Transverse colon (tissue), 4 donors: Measurements from ENCODE around the gene PRPF19. TPM values are rescaled to one million over a fixed set of nuclear protein-coding genes. Genes with fewer than 3 reads are reported as not detected.

Experiments used
- DNase-seq: peaks from one replicate; pipeline ENCODE4 v3.0.0-alpha.2; 2019
- H3K27ac ChIP-seq, 4 donors: fragments of 200-600 bp; sonication (generic); 2 replicates each; pipeline ENCODE4 v1.5.1; 2016 to 2018; ENCODE audit warnings: inconsistent platforms in 4 of 4
- H3K27me3 ChIP-seq: fragments of 200-600 bp; sonication (generic); 2 replicates; pipeline ENCODE4 v1.5.1; 2017; ENCODE audit warnings: inconsistent platforms
- H3K36me3 ChIP-seq, 4 donors: fragments of 200-600 bp; sonication (generic); 2 replicates each; pipeline ENCODE4 v1.5.1; 2017 to 2019; ENCODE audit warnings: inconsistent platforms in 4 of 4
- H3K4me1 ChIP-seq, 4 donors: fragments of 200-600 bp; sonication (generic); 2 replicates each; pipeline ENCODE4 v1.5.1; 2017 to 2020; ENCODE audit warnings: inconsistent platforms in 4 of 4
- H3K4me3 ChIP-seq, 4 donors: fragments of 200-600 bp; sonication (generic); 1 replicate in 1 of 4; 2 replicates in 3 of 4; pipeline versions ENCODE4 v1.5.1 to v1.6.1; 2017 to 2019; ENCODE audit warnings: inconsistent platforms in 4 of 4
- H3K9me3 ChIP-seq, 2 donors: fragments of 200-600 bp; sonication (generic); 2 replicates each; pipeline ENCODE4 v1.5.1; 2017 to 2019; ENCODE audit warnings: inconsistent platforms in 2 of 2
- EP300 ChIP-seq: sonication (generic); formaldehyde crosslinking; IDR thresholded peaks from one replicate; pipeline ENCODE4 v1.6.1; 2017; ENCODE audit warnings: antibody characterized with exemption, low read depth
- POLR2A ChIP-seq: fragments of 450-650 bp; IDR thresholded peaks from one replicate; pipeline ENCODE4 v1.6.1; 2016; ENCODE audit warnings: antibody characterized with exemption, mild to moderate bottlenecking, moderate library complexity
- POLR2AphosphoS5 ChIP-seq, 3 donors: sonication (generic); formaldehyde crosslinking; IDR thresholded peaks; one replicate each; pipeline ENCODE4 v1.6.1; 2016; ENCODE audit warnings: antibody characterized with exemption in 3 of 3
- WGBS, 2 donors: methylation state at CpG; one replicate each; pipeline ENCODE4 v1.1.5; 2018; ENCODE audit warnings: low coverage in 1 of 2; 5-methylcytosine and 5-hydroxymethylcytosine counted together
- in situ Hi-C, 4 donors: fragments of 200-750 bp; cut with MboI; loops; one replicate each; pipeline versions ENCODE4 v1.15.0 to v1.15.1; 2017; ENCODE audit warnings: low sequenced_read_pairs in 3 of 4, low pct_ligation_motif_present in 1 of 4, low pct_unique_long_range_greater_than_20kb in 1 of 4
- intact Hi-C: fragments of 100-400 bp; cut with DNase I; formaldehyde crosslinking; loops from one replicate; pipeline ENCODE4 v1.15.1; 2023; ENCODE audit warnings: low total_unique reads
- total RNA-seq, 4 donors: library from RNA; depleted of rRNA; stranded (reverse); fragments of >200 nt; gene quantifications; one replicate each; pipeline ENCODE4 v1.1.0, GENCODE V29; 2016
- TF ChIP-seq, protein P1 (sequence below), 5 experiments: fragments of 200-600 bp in 3 of 5; fragments of 450-650 bp in 2 of 5; sonication (generic) in 3 of 5; IDR thresholded peaks; 1 replicate in 2 of 5; 2 replicates in 3 of 5; pipeline ENCODE4 v1.5.1; 2016 to 2017; ENCODE audit warnings: antibody characterized with exemption in 5 of 5, inconsistent platforms in 3 of 5, mild to moderate bottlenecking in 2 of 5, moderate library complexity in 1 of 5

PRPF19 gene
- total RNA-seq, 4 donors from 2014 or later = 15.5 to 70.3 (median 42.8) TPM

GRCh38 chr11:60868682-60869450, 37.5 kb downstream of the PRPF19 start:
- no peak overlapping the region for H3K4me3 ChIP-seq
- in situ Hi-C loops (no loop called here), intact Hi-C loops (no loop called here)
- H3K36me3 ChIP-seq = no peaks in the 10 kb centered on the region
- H3K27me3 ChIP-seq = no peaks in the 10 kb centered on the region
- TF ChIP-seq POLR2A = no peak
- peaks cover 0 to 4% (median 0%) of the 10 kb centered on the region in 4 donors for H3K4me1 ChIP-seq
- DNase-seq = no peak
- H3K9me3 ChIP-seq = no peaks in the 10 kb centered on the region
- no peak overlapping the region for H3K27ac ChIP-seq
- 86% methylated on average over 10 of the region's 10 CpGs; no CpG with 5 or more reads in 1 of the 2 donors for WGBS, 2 donors

GRCh38 chr11:60867871-60868681, 38.3 kb downstream of the PRPF19 start:
- Histone ChIP-seq H3K9me3 (no peaks in the 10 kb centered on the region), H3K27me3 (no peaks in the 10 kb centered on the region), H3K4me3 (no peak overlapping the region), H3K27ac (no peak overlapping the region), H3K4me1 (peaks cover 0 to 4% (median 0%) of the 10 kb centered on the region in 4 donors), H3K36me3 (no peaks in the 10 kb centered on the region)
- no peak for DNase-seq
- intact Hi-C loops = no loop called here
- TF ChIP-seq EP300 = no peak
- TF ChIP-seq POLR2AphosphoS5 (IDR thresholded peaks at IDR 0.05) = no peak
- no peak for TF ChIP-seq POLR2A
- TF ChIP-seq, protein P1, sequence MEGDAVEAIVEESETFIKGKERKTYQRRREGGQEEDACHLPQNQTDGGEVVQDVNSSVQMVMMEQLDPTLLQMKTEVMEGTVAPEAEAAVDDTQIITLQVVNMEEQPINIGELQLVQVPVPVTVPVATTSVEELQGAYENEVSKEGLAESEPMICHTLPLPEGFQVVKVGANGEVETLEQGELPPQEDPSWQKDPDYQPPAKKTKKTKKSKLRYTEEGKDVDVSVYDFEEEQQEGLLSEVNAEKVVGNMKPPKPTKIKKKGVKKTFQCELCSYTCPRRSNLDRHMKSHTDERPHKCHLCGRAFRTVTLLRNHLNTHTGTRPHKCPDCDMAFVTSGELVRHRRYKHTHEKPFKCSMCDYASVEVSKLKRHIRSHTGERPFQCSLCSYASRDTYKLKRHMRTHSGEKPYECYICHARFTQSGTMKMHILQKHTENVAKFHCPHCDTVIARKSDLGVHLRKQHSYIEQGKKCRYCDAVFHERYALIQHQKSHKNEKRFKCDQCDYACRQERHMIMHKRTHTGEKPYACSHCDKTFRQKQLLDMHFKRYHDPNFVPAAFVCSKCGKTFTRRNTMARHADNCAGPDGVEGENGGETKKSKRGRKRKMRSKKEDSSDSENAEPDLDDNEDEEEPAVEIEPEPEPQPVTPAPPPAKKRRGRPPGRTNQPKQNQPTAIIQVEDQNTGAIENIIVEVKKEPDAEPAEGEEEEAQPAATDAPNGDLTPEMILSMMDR (IDR thresholded peaks at IDR 0.05) = no peak
- 70 to 100% methylated on average over 1 to 10 of the region's 10 CpGs for WGBS, 2 donors
- in situ Hi-C loops = no loop called here

- intact Hi-C loops (no loop called here), in situ Hi-C loops (no loop called here)
- H3K4me1 ChIP-seq = no peaks in the 10 kb centered on the region
- WGBS, 2 donors = 33 to 58% methylated on average over 1 to 11 of the region's 13 CpGs
- no peak for DNase-seq
- TF ChIP-seq POLR2AphosphoS5 (IDR thresholded peaks at IDR 0.05) (no peak), EP300 (no peak), POLR2A (no peak)
- TF ChIP-seq, protein P1 (IDR thresholded peaks at IDR 0.05) = no peak
- no peak within 1 kb of the TSS for H3K4me3 ChIP-seq
- no peaks in the 10 kb centered on the region for H3K27me3 ChIP-seq
- no peaks in the 10 kb centered on the region for H3K9me3 ChIP-seq
- no peak within 1 kb of the TSS for H3K27ac ChIP-seq
- H3K36me3 ChIP-seq = no peaks in the 10 kb centered on the region
Measured at GRCh38 chr11:60866911-60867870, 39.2 kb downstream of the PRPF19 start, which contains the start of gene ZP1. Gene ZP1 (plus strand): TSS chr11:60867542. CDS start chr11:60867562, 20 bp downstream.

GRCh38 chr11:60864856-60865513, 41.4 kb downstream of the PRPF19 start:
- in situ Hi-C loops = no loop called here

More at GRCh38 chr11:60864856-60865513, 41.4 kb downstream of the PRPF19 start:
- Histone ChIP-seq H3K4me3 (no peak overlapping the region), H3K27ac (no peak overlapping the region), H3K4me1 (no peaks in the 10 kb centered on the region), H3K27me3 (no peaks in the 10 kb centered on the region), H3K9me3 (no peaks in the 10 kb centered on the region), H3K36me3 (no peaks in the 10 kb centered on the region)
- no peak for DNase-seq
- intact Hi-C loops = no loop called here
- WGBS, 2 donors = 72 to 81% methylated on average over 4 to 7 of the region's 7 CpGs
- no peak for TF ChIP-seq POLR2A
- TF ChIP-seq, protein P1 (IDR thresholded peaks at IDR 0.05) = no peak
- TF ChIP-seq EP300 = no peak
- no peak for TF ChIP-seq POLR2AphosphoS5 (IDR thresholded peaks at IDR 0.05)
